HUES48 (cell line): ENCODE measurements around the gene SURF1.
"Not testable (repeated sequence)": the region's sequence is repeated elsewhere in the genome, so short reads cannot be mapped to it uniquely, and the experiment has no call there.

ENCODE experiments used
- H3K27ac ChIP-seq: one replicate; pipeline ENCODE4 v1.7.0; 2013; ENCODE audit warnings: low read depth, low read length, inconsistent platforms
- H3K27me3 ChIP-seq: 2 replicates; pipeline ENCODE4 v1.6.1; 2013; ENCODE audit warnings: mild to moderate bottlenecking, low read length; ENCODE audit not compliant: control insufficient read depth, insufficient read depth
- H3K36me3 ChIP-seq: 2 replicates; pipeline ENCODE4 v1.6.1; 2013; ENCODE audit warnings: low read length; ENCODE audit not compliant: control insufficient read depth, insufficient read depth
- H3K4me1 ChIP-seq: 2 replicates; pipeline ENCODE4 v1.6.1; 2013; ENCODE audit warnings: mild to moderate bottlenecking, low read length; ENCODE audit not compliant: control insufficient read depth, insufficient read depth
- H3K4me3 ChIP-seq: 2 replicates; pipeline ENCODE4 v1.5.1; 2013; ENCODE audit warnings: mild to moderate bottlenecking, low read depth, low read length
- H3K9ac ChIP-seq: 2 replicates; pipeline ENCODE4 v1.6.1; 2013; ENCODE audit warnings: mild to moderate bottlenecking, low read depth, low read length, moderate library complexity
- H3K9me3 ChIP-seq: 2 replicates; pipeline ENCODE4 v1.6.1; 2013; ENCODE audit warnings: low read length; ENCODE audit not compliant: control insufficient read depth, insufficient read depth

The SURF1 gene

GRCh38 chr9:133331641-133332380 lies 24.5 kb downstream of the SURF1 start:
- Histone ChIP-seq H3K27me3 (no peaks in the 10 kb centered on the region), H3K27ac (no peak overlapping the region), H3K36me3 (peaks cover 49% of the 10 kb centered on the region), H3K9me3 (no peaks in the 10 kb centered on the region), H3K4me3 (no peak overlapping the region), H3K4me1 (peaks cover 7% of the 10 kb centered on the region; the same call in 1 of the 2 replicates), H3K9ac (no peak overlapping the region)

DNA sequence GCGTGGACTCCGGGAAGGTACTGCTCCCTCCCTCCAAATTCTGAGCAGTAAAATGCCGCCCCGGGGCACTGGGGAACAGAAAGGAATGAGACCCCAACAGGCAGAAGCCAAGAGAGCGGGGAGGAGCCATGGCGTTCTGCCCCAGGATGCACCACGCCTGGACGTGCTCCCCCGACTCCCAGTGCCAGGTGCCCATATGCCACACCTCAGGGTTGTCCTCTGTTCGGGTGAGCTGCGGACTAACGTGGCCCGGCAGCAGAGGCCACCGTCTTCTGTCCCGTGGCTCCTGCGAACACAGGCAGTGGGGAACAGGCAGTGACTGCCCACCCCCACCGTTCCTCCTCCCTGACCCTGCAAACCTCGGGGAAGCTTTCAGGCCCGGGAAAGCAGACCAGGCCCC lies 25.1 kb downstream of the SURF1 start:
- no peak overlapping the region for H3K27ac ChIP-seq
- H3K27me3 ChIP-seq = no peaks in the 10 kb centered on the region
- H3K9me3 ChIP-seq = no peaks in the 10 kb centered on the region
- peaks cover 7% of the 10 kb centered on the region; the same call in 1 of the 2 replicates for H3K4me1 ChIP-seq
- H3K36me3 ChIP-seq = peaks cover 49% of the 10 kb centered on the region
- H3K4me3 ChIP-seq = no peak overlapping the region
- H3K9ac ChIP-seq = no peak overlapping the region

DNA sequence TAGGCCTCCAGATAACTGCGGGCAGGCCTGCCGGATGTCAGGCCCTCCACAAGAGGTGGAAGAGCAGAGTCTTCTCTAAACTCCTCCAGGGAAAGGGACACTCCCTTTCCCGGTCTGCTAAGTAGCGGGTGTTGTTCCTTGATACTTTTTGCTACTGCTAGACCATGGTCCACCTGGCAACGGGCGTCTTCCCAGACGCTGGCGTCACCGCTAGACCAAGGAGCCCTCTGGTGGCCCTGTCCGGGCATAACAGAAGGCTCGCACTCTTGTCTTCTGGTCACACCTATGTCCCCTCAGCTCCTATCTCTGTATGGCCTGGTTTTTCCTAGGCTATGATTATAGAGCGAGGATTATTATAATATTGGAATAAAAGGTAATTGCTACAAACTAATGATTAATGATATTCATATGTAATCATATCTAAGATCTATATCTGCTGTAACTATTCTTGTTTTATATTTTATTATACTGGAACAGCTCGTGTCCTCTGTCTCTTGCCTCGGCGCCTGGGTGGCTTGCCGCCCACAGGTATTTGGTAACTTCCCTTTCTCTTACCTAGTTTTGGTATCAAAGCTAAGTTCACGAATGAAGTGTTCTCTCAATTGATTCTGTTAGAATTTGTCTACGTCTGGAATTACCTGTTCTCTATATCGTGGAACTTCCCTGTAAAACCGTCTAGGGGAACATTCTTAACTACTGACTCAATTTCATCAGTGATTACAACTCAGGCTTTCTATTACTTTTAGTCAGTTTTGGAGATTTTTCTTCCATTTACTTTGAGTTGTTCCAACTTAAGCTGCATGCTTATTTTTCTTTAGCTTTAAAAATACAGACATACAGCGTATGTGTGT lies 26.8 kb downstream of the SURF1 start:
- not testable (repeated sequence) for H3K9ac ChIP-seq, H3K27ac ChIP-seq, H3K9me3 ChIP-seq, H3K27me3 ChIP-seq, H3K4me1 ChIP-seq, H3K4me3 ChIP-seq
- H3K36me3 ChIP-seq = peaks cover 47% of the 10 kb centered on the region

- no peak overlapping the region for H3K4me3 ChIP-seq
- H3K27me3 ChIP-seq = no peaks in the 10 kb centered on the region
- no peak overlapping the region for H3K9ac ChIP-seq
- H3K27ac ChIP-seq = no peak overlapping the region
- H3K4me1 ChIP-seq = no peaks in the 10 kb centered on the region
- H3K36me3 ChIP-seq = peaks cover 31% of the 10 kb centered on the region
- H3K9me3 ChIP-seq = peaks cover 6% of the 10 kb centered on the region
Measured at GRCh38 chr9:133327834-133328484, 28.3 kb downstream of the SURF1 start.

DNA sequence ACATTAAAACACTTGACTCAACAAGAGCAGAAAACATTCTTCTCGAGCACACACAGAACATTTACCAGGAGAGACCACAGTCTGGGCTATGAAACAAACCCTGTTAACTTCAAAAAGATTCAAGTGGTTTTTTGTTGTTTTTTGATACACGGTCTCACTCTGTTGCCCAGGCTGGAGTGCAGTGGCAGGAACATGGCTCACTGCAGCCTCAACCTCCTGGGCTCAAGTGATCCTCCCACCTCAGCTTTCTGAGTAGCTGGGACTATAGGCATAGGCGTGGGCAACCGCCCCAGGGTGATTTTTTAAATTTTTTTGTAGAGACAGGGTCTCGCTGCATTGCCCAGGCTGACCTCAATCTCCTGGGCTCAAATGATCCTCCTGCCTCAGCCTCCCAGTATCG lies 29.3 kb downstream of the SURF1 start:
- peaks cover 22% of the 10 kb centered on the region for H3K36me3 ChIP-seq
- H3K4me1 ChIP-seq, H3K4me3 ChIP-seq, H3K9me3 ChIP-seq, H3K27me3 ChIP-seq, H3K27ac ChIP-seq, H3K9ac ChIP-seq: not testable (repeated sequence)

- Histone ChIP-seq H3K4me1 (no peaks in the 10 kb centered on the region), H3K4me3 (no peak overlapping the region), H3K27ac (no peak overlapping the region), H3K27me3 (no peaks in the 10 kb centered on the region), H3K9ac (no peak overlapping the region), H3K9me3 (peaks cover 6% of the 10 kb centered on the region), H3K36me3 (no peaks in the 10 kb centered on the region)
Measured at GRCh38 chr9:133323991-133324703, 32.1 kb downstream of the SURF1 start.

GRCh38 chr9:133323211-133323610 lies 33.1 kb downstream of the SURF1 start:
- Histone ChIP-seq H3K27ac (no peak overlapping the region), H3K27me3 (no peaks in the 10 kb centered on the region), H3K4me3 (no peak overlapping the region), H3K9me3 (peaks cover 6% of the 10 kb centered on the region), H3K4me1 (no peaks in the 10 kb centered on the region), H3K9ac (no peak overlapping the region), H3K36me3 (no peaks in the 10 kb centered on the region)

DNA sequence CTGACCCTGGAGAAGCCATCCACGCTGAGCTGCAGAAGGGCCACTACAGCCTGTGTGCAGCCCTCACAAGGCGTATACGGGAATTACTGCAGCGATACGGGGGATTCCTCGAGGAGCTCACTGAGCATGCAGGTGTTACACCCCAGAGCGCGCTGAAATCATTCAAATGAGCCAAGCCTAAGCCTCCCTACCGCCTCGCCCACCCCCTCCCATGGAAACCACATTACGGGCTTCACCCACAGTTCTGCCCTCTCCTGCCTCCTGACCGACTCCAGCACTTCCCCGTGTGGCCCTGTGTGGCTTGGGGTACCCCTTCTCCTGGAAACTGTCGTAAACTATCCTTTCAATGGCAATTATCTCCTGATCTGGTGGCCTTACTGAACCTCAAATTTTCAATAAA lies 33.6 kb downstream of the SURF1 start:
- Histone ChIP-seq H3K36me3 (no peaks in the 10 kb centered on the region), H3K9me3 (peaks cover 6% of the 10 kb centered on the region), H3K9ac (no peak overlapping the region), H3K27me3 (no peaks in the 10 kb centered on the region), H3K4me3 (no peak overlapping the region), H3K27ac (no peak overlapping the region), H3K4me1 (no peaks in the 10 kb centered on the region)

GRCh38 chr9:133321411-133321935 lies 34.8 kb downstream of the SURF1 start:
- no peaks in the 10 kb centered on the region for H3K27me3 ChIP-seq
- no peaks in the 10 kb centered on the region for H3K4me1 ChIP-seq
- H3K36me3 ChIP-seq = no peaks in the 10 kb centered on the region
- no peak overlapping the region for H3K9ac ChIP-seq
- no peak overlapping the region for H3K4me3 ChIP-seq
- no peak overlapping the region for H3K27ac ChIP-seq
- H3K9me3 ChIP-seq = peaks cover 6% of the 10 kb centered on the region

- Histone ChIP-seq H3K27ac (no peak overlapping the region), H3K27me3 (no peaks in the 10 kb centered on the region), H3K36me3 (no peaks in the 10 kb centered on the region), H3K4me3 (no peak overlapping the region), H3K9me3 (peaks cover 6% of the 10 kb centered on the region), H3K4me1 (no peaks in the 10 kb centered on the region), H3K9ac (no peak overlapping the region)
Measured at GRCh38 chr9:133320421-133320881, 35.8 kb downstream of the SURF1 start.
